H9 (cell line): ENCODE measurements around the gene PGLYRP3. TPM values are rescaled to one million over a fixed set of nuclear protein-coding genes. Genes with fewer than 3 reads are reported as not detected.
"Not testable (repeated sequence)": the region's sequence is repeated elsewhere in the genome, so short reads cannot be mapped to it uniquely, and the experiment has no call there.

Experiments
- DNase-seq: peaks from one replicate; pipeline ENCODE4 v3.0.0-alpha.2; 2017
- H2AFZ ChIP-seq: one replicate; pipeline ENCODE4 v1.6.1; 2013; ENCODE audit warnings: mild to moderate bottlenecking, low read length, control low read depth, moderate library complexity
- H2AK5ac ChIP-seq: 2 replicates; pipeline ENCODE4 v1.6.1; 2013; ENCODE audit warnings: low read length, control low read depth, mixed read lengths; ENCODE audit not compliant: insufficient read length
- H2BK120ac ChIP-seq: one replicate; pipeline ENCODE4 v1.6.1; 2013; ENCODE audit warnings: low read depth, mild to moderate bottlenecking, low read length, control low read depth, inconsistent platforms; ENCODE audit not compliant: poor library complexity, severe bottlenecking
- H2BK12ac ChIP-seq: 2 replicates; pipeline ENCODE4 v1.6.1; 2013; ENCODE audit warnings: low read length, control low read depth, mixed read lengths, low read depth; ENCODE audit not compliant: insufficient read length
- H2BK15ac ChIP-seq: 2 replicates; pipeline ENCODE4 v1.6.1; 2013; ENCODE audit warnings: low read depth, low read length, control low read depth
- H2BK20ac ChIP-seq: one replicate; pipeline ENCODE4 v1.6.1; 2013; ENCODE audit warnings: low read depth, mild to moderate bottlenecking, low read length, control low read depth, inconsistent platforms; ENCODE audit not compliant: poor library complexity, severe bottlenecking
- H2BK5ac ChIP-seq: 2 replicates; pipeline ENCODE4 v1.6.1; 2013; ENCODE audit warnings: low read length, control low read depth, mixed read lengths; ENCODE audit not compliant: insufficient read length
- H3K14ac ChIP-seq: 2 replicates; pipeline ENCODE4 v1.6.1; 2013; ENCODE audit warnings: low read length, control low read depth; ENCODE audit not compliant: insufficient read depth
- H3K18ac ChIP-seq: 2 replicates; pipeline ENCODE4 v1.6.1; 2013; ENCODE audit warnings: low read depth, mild to moderate bottlenecking, mixed read lengths, low read length, control low read depth; ENCODE audit not compliant: insufficient read length
- H3K23ac ChIP-seq: 2 replicates; pipeline ENCODE4 v1.6.1; 2013; ENCODE audit warnings: low read length, control low read depth, mixed read lengths, low read depth; ENCODE audit not compliant: insufficient read length
- H3K23me2 ChIP-seq: 2 replicates; pipeline ENCODE4 v1.6.1; 2013; ENCODE audit warnings: low read depth, mild to moderate bottlenecking, mixed read lengths, low read length, control low read depth; ENCODE audit not compliant: insufficient read length, poor library complexity, severe bottlenecking
- H3K27ac ChIP-seq: 2 replicates; pipeline ENCODE4 v1.5.1; 2013; ENCODE audit warnings: low read length, control low read depth, mixed read lengths, low read depth; ENCODE audit not compliant: insufficient read length
- H3K27me3 ChIP-seq: 2 replicates; pipeline ENCODE4 v1.6.1; 2013; ENCODE audit warnings: low read length, control low read depth, inconsistent platforms; ENCODE audit not compliant: insufficient read depth
- H3K4ac ChIP-seq: 2 replicates; pipeline ENCODE4 v1.6.1; 2013; ENCODE audit warnings: low read depth, mild to moderate bottlenecking, control low read depth, inconsistent platforms, low read length, moderate library complexity
- H3K4me1 ChIP-seq: 2 replicates; pipeline ENCODE4 v1.6.1; 2013; ENCODE audit warnings: low read length, control low read depth, inconsistent platforms; ENCODE audit not compliant: insufficient read depth
- H3K4me2 ChIP-seq: 2 replicates; pipeline ENCODE4 v1.6.1; 2013; ENCODE audit warnings: low read length, control low read depth, mixed read lengths; ENCODE audit not compliant: insufficient read length, insufficient read depth
- H3K56ac ChIP-seq: 2 replicates; pipeline ENCODE4 v1.6.1; 2013; ENCODE audit warnings: low read depth, mild to moderate bottlenecking, mixed read lengths, low read length, control low read depth; ENCODE audit not compliant: insufficient read length
- H3K79me1 ChIP-seq: 2 replicates; pipeline ENCODE4 v1.6.1; 2013; ENCODE audit warnings: low read depth, mild to moderate bottlenecking, moderate library complexity, low read length, control low read depth, inconsistent platforms; ENCODE audit not compliant: insufficient read depth, poor library complexity, severe bottlenecking
- H3K79me2 ChIP-seq: 2 replicates; pipeline ENCODE4 v1.6.1; 2013; ENCODE audit warnings: low read length, control low read depth, inconsistent platforms; ENCODE audit not compliant: insufficient read depth
- H3K9ac ChIP-seq: 2 replicates; pipeline ENCODE4 v1.6.1; 2013; ENCODE audit warnings: low read length, control low read depth, mixed read lengths; ENCODE audit not compliant: insufficient read length; ENCODE audit errors: extremely low read depth
- H3K9me3 ChIP-seq: one replicate; pipeline ENCODE4 v1.6.1; 2013; ENCODE audit warnings: low read depth, low read length, inconsistent platforms; ENCODE audit not compliant: control insufficient read depth
- H3T11ph ChIP-seq: one replicate; pipeline ENCODE4 v1.6.1; 2013; ENCODE audit warnings: mild to moderate bottlenecking, low read length, control low read depth, inconsistent platforms
- H4K20me1 ChIP-seq: one replicate; pipeline ENCODE4 v1.6.1; 2013; ENCODE audit not compliant: control insufficient read depth, insufficient read length, insufficient read depth
- H4K5ac ChIP-seq: 2 replicates; pipeline ENCODE4 v1.6.1; 2013; ENCODE audit warnings: low read depth, mild to moderate bottlenecking, mixed read lengths, low read length, control low read depth; ENCODE audit not compliant: insufficient read length
- H4K8ac ChIP-seq: replicated peaks from 2 replicates; pipeline ENCODE4 v1.6.1; 2013; ENCODE audit warnings: low read length, control low read depth, mixed read lengths, low read depth; ENCODE audit not compliant: insufficient read length
- H4K91ac ChIP-seq: 2 replicates; pipeline ENCODE4 v1.6.1; 2013; ENCODE audit warnings: low read depth, mild to moderate bottlenecking, moderate library complexity, mixed read lengths, low read length, control low read depth; ENCODE audit not compliant: insufficient read length
- H3K27ac Mint-ChIP-seq, 3 experiments: 2 replicates in 2 of 3; 3 replicates in 1 of 3; pipeline ENCODE4 v1.8.0; 2020 to 2021; ENCODE audit warnings: mixed read lengths in 3 of 3, mild to moderate bottlenecking in 1 of 3, moderate library complexity in 1 of 3
- H3K27me3 Mint-ChIP-seq: 2 replicates; pipeline ENCODE4 v1.8.0; 2021; ENCODE audit warnings: low read depth, mild to moderate bottlenecking, moderate library complexity, mixed read lengths
- H3K36me3 Mint-ChIP-seq, 3 experiments: 2 replicates in 2 of 3; 3 replicates in 1 of 3; pipeline ENCODE4 v1.8.0; 2020 to 2021; ENCODE audit warnings: low read depth in 3 of 3, mixed read lengths in 3 of 3; ENCODE audit not compliant: insufficient read depth in 1 of 3
- H3K4me1 Mint-ChIP-seq, 2 experiments: 2 replicates each; pipeline ENCODE4 v1.8.0; 2020; ENCODE audit warnings: mixed read lengths in 2 of 2
- H3K4me3 Mint-ChIP-seq, 2 experiments: 2 replicates in 1 of 2; 3 replicates in 1 of 2; pipeline ENCODE4 v1.8.0; 2020 to 2021; ENCODE audit warnings: mild to moderate bottlenecking in 2 of 2, mixed read lengths in 2 of 2, moderate library complexity in 1 of 2
- H3K9me3 Mint-ChIP-seq, 2 experiments: 2 replicates in 1 of 2; 3 replicates in 1 of 2; pipeline ENCODE4 v1.8.0; 2020; ENCODE audit warnings: mild to moderate bottlenecking in 2 of 2, mixed read lengths in 2 of 2, moderate library complexity in 1 of 2
- CTCF ChIP-seq: fragments of 200-600 bp; sonication (generic); conservative IDR thresholded peaks from 3 replicates; pipeline ENCODE4 v1.8.0; 2021; ENCODE audit warnings: antibody characterized with exemption, mild to moderate bottlenecking
- WGBS: extraction: QIAGEN DNeasy Blood & Tissue Kit; methylation state at CpG from one replicate; pipeline ENCODE4 v1.1.7; 2013; ENCODE audit warnings: missing lambda C conversion rate, low lambda C conversion rate, mixed read lengths; ENCODE audit not compliant: insufficient read length; ENCODE audit errors: extremely low coverage; 5-methylcytosine and 5-hydroxymethylcytosine counted together
- total RNA-seq: library from RNA; stranded (reverse); gene quantifications from 2 replicates; pipeline ENCODE4 v1.2.1, GENCODE V29; 2021

PGLYRP3 gene
- total RNA-seq, 1 experiment from 2014 or later = not detected

- Histone ChIP-seq H3K23me2 (no peaks in the 10 kb centered on the region), H3T11ph (no peak overlapping the region), H4K91ac (no peak overlapping the region), H2BK120ac (no peak overlapping the region), H3K27ac (no peak overlapping the region), H2AK5ac (no peak overlapping the region), H3K9ac (no peak overlapping the region), H3K14ac (no peak overlapping the region), H4K8ac (no peak overlapping the region), H3K27me3 (no peaks in the 10 kb centered on the region), H3K23ac (no peak overlapping the region), H3K4ac (no peak overlapping the region), H2BK20ac (no peak overlapping the region), H3K18ac (no peak overlapping the region), H3K4me2 (no peak overlapping the region), H2BK12ac (no peak overlapping the region), H2BK5ac (no peak overlapping the region), H3K56ac (no peak overlapping the region), H3K4me1 (no peaks in the 10 kb centered on the region), H4K5ac (no peak overlapping the region), H4K20me1 (no peaks in the 10 kb centered on the region), H3K9me3 (no peaks in the 10 kb centered on the region), H3K79me2 (no peaks in the 10 kb centered on the region), H3K79me1 (no peaks in the 10 kb centered on the region), H2AFZ (no peak overlapping the region), H2BK15ac (no peak overlapping the region)
- no peak for TF ChIP-seq CTCF
- peaks cover 0 to 11% (median 1%) of the 10 kb centered on the region in 3 experiments; a peak in 3 of 7 replicates for H3K36me3 Mint-ChIP-seq
- H3K9me3 Mint-ChIP-seq = peaks cover 29 to 68% of the 10 kb centered on the region in 2 experiments
- no peak for DNase-seq
- no peak overlapping the region for H3K4me3 Mint-ChIP-seq
- H3K4me1 Mint-ChIP-seq = no peaks in the 10 kb centered on the region
- peaks cover 9% of the 10 kb centered on the region for H3K27me3 Mint-ChIP-seq
- no peak overlapping the region for H3K27ac Mint-ChIP-seq
- WGBS = no CpG with 5 or more reads among the region's 1 CpG
Observed at GRCh38 chr1:153322568-153322967, 9.8 kb upstream of the PGLYRP3 start.

GRCh38 chr1:153318145-153318544 is 5.4 kb upstream of the PGLYRP3 start:
- not testable (repeated sequence) for H2BK15ac ChIP-seq, H2AK5ac ChIP-seq, H3K23ac ChIP-seq, H3K79me1 ChIP-seq, H3K4ac ChIP-seq, H4K20me1 ChIP-seq, H3T11ph ChIP-seq, H3K4me2 ChIP-seq, H2BK12ac ChIP-seq, H2BK5ac ChIP-seq, H4K91ac ChIP-seq, H4K5ac ChIP-seq, H4K8ac ChIP-seq, H3K23me2 ChIP-seq, H3K56ac ChIP-seq, H2BK120ac ChIP-seq, H3K9ac ChIP-seq, H3K27ac Mint-ChIP-seq, H3K79me2 ChIP-seq, H3K27ac ChIP-seq, H3K27me3 ChIP-seq, DNase-seq, H3K4me1 ChIP-seq, H3K18ac ChIP-seq, H3K9me3 ChIP-seq, H2BK20ac ChIP-seq, H2AFZ ChIP-seq, H3K14ac ChIP-seq, H3K4me1 Mint-ChIP-seq, H3K4me3 Mint-ChIP-seq
- H3K27me3 Mint-ChIP-seq = peaks cover 31% of the 10 kb centered on the region
- peaks cover 15 to 39% of the 10 kb centered on the region in 2 experiments for H3K9me3 Mint-ChIP-seq
- WGBS = no CpG with 5 or more reads among the region's 7 CpGs
- H3K36me3 Mint-ChIP-seq = peaks cover 0 to 11% (median 0%) of the 10 kb centered on the region in 3 experiments; a peak in 1 of 7 replicates
